ENCODE measurements around the gene BCL2A1. TPM values are rescaled to one million over a fixed set of nuclear protein-coding genes. Genes with fewer than 3 reads are reported as not detected.

BCL2A1 gene
- total and polyA plus RNA-seq, 2 donors (not counting 1 experiment from before 2014, with no cell fraction given) = 33.8 to 49.2 TPM

GRCh38 chr15:79962178-79962577, 8.8 kb downstream of the BCL2A1 start:
- H3K9me3 Mint-ChIP-seq (ENCODE audit: insufficient read depth) = peaks cover 2% of the 10 kb centered on the region
- no peak overlapping the region for H3K4me3 ChIP-seq (ENCODE audit: control extremely low read depth in 1 of 5, extremely low read depth in 1 of 5, insufficient read depth in 1 of 5, low read depth in 2 of 5, low read length in 4 of 5)
- peak overlapping the region; percentile 51 for H3K4me3 Mint-ChIP-seq
- H3K27me3 ChIP-seq (replicated peaks in 1 of 4; ENCODE audit: control extremely low read depth in 1 of 4, control insufficient read depth in 3 of 4, insufficient read depth in 4 of 4, low read length in 3 of 4) = no peaks in the 10 kb centered on the region
- ATAC-seq (ENCODE audit: low read depth) (peak; percentile 75), DNase-seq (peak; percentile 72)
- H3K79me2 ChIP-seq (ENCODE audit: control insufficient read depth, insufficient read depth, low read length) = peaks cover 46% of the 10 kb centered on the region
- H3K9ac ChIP-seq (ENCODE audit: low read length) = peak overlapping the region; percentile 1
- POLR2A ChIA-PET = no interaction called here
- H4K20me1 ChIP-seq (ENCODE audit: control insufficient read depth, insufficient read depth, low read length, poor library complexity, severe bottlenecking) = peaks cover 5% of the 10 kb centered on the region
- H3K36me3 ChIP-seq (replicated peaks in 1 of 2; ENCODE audit: control extremely low read depth in 1 of 2, control insufficient read depth in 1 of 2, extremely low read depth in 1 of 2, insufficient read depth in 2 of 2, low read length in 1 of 2) = peaks cover 0 to 2% of the 10 kb centered on the region in 2 experiments
- no peaks in the 10 kb centered on the region for H3K27me3 Mint-ChIP-seq
- peak overlapping the region; percentile 85 for H3K27ac Mint-ChIP-seq
- peaks cover 0 to 7% (median 0%) of the 10 kb centered on the region in 3 donors for H3K9me3 ChIP-seq (ENCODE audit: control extremely low read depth in 1 of 3, control insufficient read depth in 2 of 3, insufficient read depth in 1 of 3, low read length in 2 of 3)
- intact Hi-C loops (cut with micrococcal nuclease) = loop anchor here (1.0 kb wide), 1 partner anchor 20 kb away; no protein-coding TSS in a partner anchor
- CTCF ChIA-PET = interaction anchor here (0.9 kb wide), 1 partner anchor 66 kb away, joined by 3 read pairs; no protein-coding TSS in a partner anchor
- peak overlapping the region; percentile 42 to 82 for H3K27ac ChIP-seq (ENCODE audit: low read length in 2 of 2)
- H2AFZ ChIP-seq (ENCODE audit: insufficient read depth, low read depth, low read length, poor library complexity, severe bottlenecking) = peak overlapping the region; percentile 45
- 34% methylated on average over 5 of the region's 6 CpGs for WGBS (ENCODE audit: insufficient coverage)
- H3K4me1 Mint-ChIP-seq = peaks cover 41% of the 10 kb centered on the region
- peaks cover 18 to 25% of the 10 kb centered on the region in 2 donors for H3K4me1 ChIP-seq (ENCODE audit: control insufficient read depth in 2 of 2, insufficient read depth in 2 of 2, low read length in 2 of 2)
- H3K4me2 ChIP-seq (replicated peaks; ENCODE audit: low read depth, low read length, poor library complexity, severe bottlenecking) = peak overlapping the region; percentile 32
- TF ChIP-seq CTCF (IDR thresholded peaks at IDR 0.05) (no peak), EZH2 (IDR thresholded peaks at IDR 0.05; ENCODE audit: borderline replicate concordance, insufficient read depth, low read depth, low read length, poor library complexity, severe bottlenecking) (no peak)

- no peak overlapping the region for H3K27ac Mint-ChIP-seq
Measured at GRCh38 chr15:79960502-79961212, 10.3 kb downstream of the BCL2A1 start.

More at GRCh38 chr15:79960502-79961212, 10.3 kb downstream of the BCL2A1 start:
- no peak overlapping the region for H3K27ac ChIP-seq (ENCODE audit: low read length in 2 of 2)
- ChIA-PET CTCF (interaction anchor here (1.2 kb wide), 1 partner anchor 32 kb away, joined by 4 read pairs; no protein-coding TSS in a partner anchor), POLR2A (interaction anchor here (0.5 kb wide), 1 partner anchor 42 kb away, joined by 5 read pairs; no protein-coding TSS in a partner anchor)
- WGBS (ENCODE audit: insufficient coverage) = 92% methylated on average over 7 of the region's 10 CpGs
- no peak overlapping the region for H3K4me2 ChIP-seq (replicated peaks; ENCODE audit: low read depth, low read length, poor library complexity, severe bottlenecking)
- Mint-ChIP-seq H3K9me3 (ENCODE audit: insufficient read depth) (peaks cover 2% of the 10 kb centered on the region), H3K4me1 (peaks cover 32% of the 10 kb centered on the region), H3K27me3 (no peaks in the 10 kb centered on the region), H3K4me3 (no peak overlapping the region)
- H3K27me3 ChIP-seq (replicated peaks in 1 of 4; ENCODE audit: control extremely low read depth in 1 of 4, control insufficient read depth in 3 of 4, insufficient read depth in 4 of 4, low read length in 3 of 4) = no peaks in the 10 kb centered on the region
- H3K79me2 ChIP-seq (ENCODE audit: control insufficient read depth, insufficient read depth, low read length) = peaks cover 32% of the 10 kb centered on the region
- DNase-seq (no peak), ATAC-seq (ENCODE audit: low read depth) (no peak)
- H3K36me3 ChIP-seq (replicated peaks in 1 of 2; ENCODE audit: control extremely low read depth in 1 of 2, control insufficient read depth in 1 of 2, extremely low read depth in 1 of 2, insufficient read depth in 2 of 2, low read length in 1 of 2) = peaks cover 0 to 2% of the 10 kb centered on the region in 2 experiments
- peaks cover 0 to 7% (median 0%) of the 10 kb centered on the region in 3 donors for H3K9me3 ChIP-seq (ENCODE audit: control extremely low read depth in 1 of 3, control insufficient read depth in 2 of 3, insufficient read depth in 1 of 3, low read length in 2 of 3)
- H3K4me3 ChIP-seq (ENCODE audit: control extremely low read depth in 1 of 5, extremely low read depth in 1 of 5, insufficient read depth in 1 of 5, low read depth in 2 of 5, low read length in 4 of 5) = no peak overlapping the region
- H2AFZ ChIP-seq (ENCODE audit: insufficient read depth, low read depth, low read length, poor library complexity, severe bottlenecking) = no peak overlapping the region
- intact Hi-C loops (cut with micrococcal nuclease) = no loop called here
- no peak for TF ChIP-seq CTCF (IDR thresholded peaks at IDR 0.05)
- TF ChIP-seq EZH2 (IDR thresholded peaks at IDR 0.05; ENCODE audit: borderline replicate concordance, insufficient read depth, low read depth, low read length, poor library complexity, severe bottlenecking) = no peak
- peaks cover 8 to 14% of the 10 kb centered on the region in 2 donors for H3K4me1 ChIP-seq (ENCODE audit: control insufficient read depth in 2 of 2, insufficient read depth in 2 of 2, low read length in 2 of 2)
- no peaks in the 10 kb centered on the region for H4K20me1 ChIP-seq (ENCODE audit: control insufficient read depth, insufficient read depth, low read length, poor library complexity, severe bottlenecking)
- H3K9ac ChIP-seq (ENCODE audit: low read length) = no peak overlapping the region

All from B cell (primary cell).